Heart left ventricle (tissue), 16 donors: ENCODE results near the gene OR8I2. TPM values are rescaled to one million over a fixed set of nuclear protein-coding genes. Genes with fewer than 3 reads are reported as not detected.

Experiments used
- ATAC-seq, 4 donors: fragments of 200-7000 bp; cut with Tn5 transposase; one replicate each; pipeline ENCODE4 v1.9.1; 2020 to 2022; ENCODE audit warnings: moderate library complexity in 4 of 4, mild to moderate bottlenecking in 3 of 4, moderate number of reproducible peaks in 1 of 4
- DNase-seq, 5 donors: peaks; one replicate each; pipeline ENCODE4 v3.0.0-alpha.2; 2020
- H3K27ac ChIP-seq, 12 donors: fragments of 200-600 bp; sonication (generic) in 4 of 12; one replicate each; pipeline versions ENCODE4 v1.5.0 to v1.8.0; 2016 to 2022; ENCODE audit warnings: mild to moderate bottlenecking in 2 of 12
- H3K27me3 ChIP-seq, 9 donors: fragments of 200-600 bp; sonication (generic) in 2 of 9; one replicate each; pipeline versions ENCODE4 v1.5.1 to v1.8.0; 2016 to 2022; ENCODE audit warnings: mild to moderate bottlenecking in 3 of 9
- H3K36me3 ChIP-seq, 9 donors: fragments of 200-600 bp; sonication (generic) in 2 of 9; one replicate each; pipeline versions ENCODE4 v1.5.0 to v1.8.0; 2018 to 2022; ENCODE audit warnings: mild to moderate bottlenecking in 2 of 9
- H3K4me1 ChIP-seq, 12 donors: fragments of 200-600 bp; sonication (generic) in 4 of 12; one replicate each; pipeline versions ENCODE4 v1.5.0 to v1.8.0; 2016 to 2022; ENCODE audit warnings: mild to moderate bottlenecking in 3 of 12
- H3K4me3 ChIP-seq, 12 donors: fragments of 200-600 bp; sonication (generic) in 4 of 12; one replicate each; pipeline versions ENCODE4 v1.5.0 to v1.8.0; 2017 to 2022; ENCODE audit warnings: mild to moderate bottlenecking in 9 of 12, moderate library complexity in 4 of 12
- H3K9me3 ChIP-seq, 12 donors: fragments of 200-600 bp; sonication (generic) in 4 of 12; one replicate each; pipeline versions ENCODE4 v1.5.0 to v1.8.0; 2016 to 2022; ENCODE audit warnings: mild to moderate bottlenecking in 1 of 12
- POLR2A ChIP-seq, 2 donors: fragments of 450-650 bp; IDR thresholded peaks; one replicate each; pipeline ENCODE4 v1.6.1; 2017; ENCODE audit warnings: antibody characterized with exemption in 2 of 2, mild to moderate bottlenecking in 2 of 2, moderate library complexity in 2 of 2
- WGBS, 4 donors: extraction: QIAGEN DNeasy Blood & Tissue Kit in 2 of 4; methylation state at CpG; one replicate each; pipeline versions ENCODE4 v1.1.5 to v1.1.7; 2013 to 2018; 5-methylcytosine and 5-hydroxymethylcytosine counted together
- intact Hi-C, 10 donors: fragments of 100-400 bp; cut with DNase I; formaldehyde crosslinking; loops; one replicate each; pipeline versions ENCODE4 v1.11.1 to v1.14.2; 2022
- polyA plus RNA-seq, 2 donors: library from polyadenylated mRNA; stranded (reverse); fragments of 200-250 nt; gene quantifications; one replicate each; pipeline ENCODE4 v1.2.3, GENCODE V29; 2013
- total RNA-seq, 9 donors: library from RNA; depleted of rRNA in 2 of 9; stranded (reverse); fragments of >200 nt in 2 of 9; fragmentation: NEBNext Ultra II Directional in 3 of 9; extraction: Animal tissue kit (Norgen Biotek cat#: 25700) in 3 of 9; gene quantifications; one replicate each; pipeline versions ENCODE4 v1.1.0 to v1.2.4, GENCODE V29; 2016 to 2023
- TF ChIP-seq, protein P1 (sequence below), 12 donors: fragments of 200-600 bp; sonication (generic) in 4 of 12; IDR thresholded peaks; one replicate each; pipeline versions ENCODE4 v1.5.0 to v1.8.0; 2018 to 2022; ENCODE audit warnings: antibody characterized with exemption in 12 of 12, mild to moderate bottlenecking in 5 of 12
- donor health status: ischemic (EF 13 %, LVEDD 7.1; RV severe dilation, severe dysfunction).
- donor health status: healthy with polysubstance abuse.
- donor health status: DM: no; HTN: yes; CAD: no.
- donor health status: DM: no; HTN: no; CAD: no.
- donor health status: ischemic (EF 25% LVEDD 6.9; RV normal size, moderate dysfunction).
- donor health status: ischemic (EF 25% LVEDD 5.7; RV mildly dilated, moderate dysfunction).
- donor health status: healthy.
- donor health status: DM: yes; HTN: yes; CAD: no.
- donor health status: ischemic (EF 35%, LVEDD 5.7; RV mildly dilated, moderate dysfunction).
- donor health status: nonischemic (EF 11% LVEDD 7.7; RV severe dilation, severe dysfunction).
- donor health status: DM: yes; HTN: yes; CAD: no.
- donor health status: PGD.
- donor health status: ischemic (EF 29% LVEDD 5.4; RV normal size, mild dysfunction).
- donor health status: nonischemic (EF 23%, LVEDD 6.1; RV moderate dilation, normal function).

OR8I2 gene
- total and polyA plus RNA-seq, 11 donors: not detected

DNA sequence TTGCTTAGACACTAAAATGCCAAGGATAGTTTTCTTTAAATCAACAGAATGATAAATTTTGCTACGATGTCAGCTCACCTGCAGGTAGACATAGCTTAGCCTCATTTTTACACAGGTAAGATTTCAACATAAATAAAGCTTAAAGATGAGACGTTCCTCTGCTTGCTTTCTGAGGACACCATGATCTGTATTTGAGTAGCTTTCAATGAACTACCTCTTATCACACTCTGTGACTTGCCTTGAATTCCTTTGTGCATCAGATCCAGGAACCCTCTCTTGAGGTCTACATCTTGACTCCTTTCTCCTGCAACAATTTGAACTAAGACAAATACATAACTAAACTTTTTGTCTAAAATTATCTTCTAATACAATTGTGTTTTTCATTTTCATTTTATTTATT, 26.1 kb upstream of the OR8I2 start:
- H3K9me3 ChIP-seq: peaks cover 0 to 4% (median 0%) of the 10 kb centered on the region in 12 donors
- H3K27me3 ChIP-seq: no peaks in the 10 kb centered on the region
- no peaks in the 10 kb centered on the region for H3K4me1 ChIP-seq
- ATAC-seq (no peak), DNase-seq (no peak)
- H3K4me3 ChIP-seq: no peak overlapping the region
- intact Hi-C loops: no loop called here
- no peaks in the 10 kb centered on the region for H3K36me3 ChIP-seq
- 59 to 81% (median 63%) methylated on average over 2 of the region's 2 CpGs for WGBS, 4 donors
- H3K27ac ChIP-seq: no peak overlapping the region
- TF ChIP-seq POLR2A (IDR thresholded peaks at IDR 0.05): no peak
- TF ChIP-seq, protein P1, sequence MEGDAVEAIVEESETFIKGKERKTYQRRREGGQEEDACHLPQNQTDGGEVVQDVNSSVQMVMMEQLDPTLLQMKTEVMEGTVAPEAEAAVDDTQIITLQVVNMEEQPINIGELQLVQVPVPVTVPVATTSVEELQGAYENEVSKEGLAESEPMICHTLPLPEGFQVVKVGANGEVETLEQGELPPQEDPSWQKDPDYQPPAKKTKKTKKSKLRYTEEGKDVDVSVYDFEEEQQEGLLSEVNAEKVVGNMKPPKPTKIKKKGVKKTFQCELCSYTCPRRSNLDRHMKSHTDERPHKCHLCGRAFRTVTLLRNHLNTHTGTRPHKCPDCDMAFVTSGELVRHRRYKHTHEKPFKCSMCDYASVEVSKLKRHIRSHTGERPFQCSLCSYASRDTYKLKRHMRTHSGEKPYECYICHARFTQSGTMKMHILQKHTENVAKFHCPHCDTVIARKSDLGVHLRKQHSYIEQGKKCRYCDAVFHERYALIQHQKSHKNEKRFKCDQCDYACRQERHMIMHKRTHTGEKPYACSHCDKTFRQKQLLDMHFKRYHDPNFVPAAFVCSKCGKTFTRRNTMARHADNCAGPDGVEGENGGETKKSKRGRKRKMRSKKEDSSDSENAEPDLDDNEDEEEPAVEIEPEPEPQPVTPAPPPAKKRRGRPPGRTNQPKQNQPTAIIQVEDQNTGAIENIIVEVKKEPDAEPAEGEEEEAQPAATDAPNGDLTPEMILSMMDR (IDR thresholded peaks at IDR 0.05): no peak

DNA sequence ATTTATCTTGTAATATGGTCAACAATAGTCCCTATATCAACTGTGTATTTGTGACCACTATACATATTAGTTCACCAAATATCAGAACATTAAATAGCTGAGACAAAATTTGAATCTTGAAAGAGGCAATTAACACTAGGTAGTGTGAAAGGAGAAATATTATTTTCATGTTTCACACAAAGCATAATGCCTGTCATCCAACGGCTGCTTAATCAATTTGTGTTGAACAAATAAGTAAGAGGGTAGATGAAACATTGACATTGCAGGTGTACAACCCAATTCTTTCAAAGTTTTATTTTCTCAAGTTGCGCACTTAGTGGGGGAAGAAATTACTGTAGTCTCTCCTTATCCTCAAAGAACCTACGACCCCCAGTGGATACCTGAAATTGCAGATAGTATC, 3.4 kb upstream of the OR8I2 start:
- TF ChIP-seq, protein P1 (IDR thresholded peaks at IDR 0.05): no peak
- TF ChIP-seq POLR2A (IDR thresholded peaks at IDR 0.05): no peak
- Histone ChIP-seq H3K4me1 (no peaks in the 10 kb centered on the region), H3K4me3 (no peak overlapping the region), H3K27ac (no peak overlapping the region), H3K36me3 (no peaks in the 10 kb centered on the region), H3K9me3 (peaks cover 0 to 4% (median 0%) of the 10 kb centered on the region in 12 donors), H3K27me3 (no peaks in the 10 kb centered on the region)
- no peak for ATAC-seq
- DNase-seq: no peak
- WGBS, 4 donors: 68 to 81% (median 76%) methylated on average over 3 of the region's 3 CpGs
- intact Hi-C loops: no loop called here

DNA sequence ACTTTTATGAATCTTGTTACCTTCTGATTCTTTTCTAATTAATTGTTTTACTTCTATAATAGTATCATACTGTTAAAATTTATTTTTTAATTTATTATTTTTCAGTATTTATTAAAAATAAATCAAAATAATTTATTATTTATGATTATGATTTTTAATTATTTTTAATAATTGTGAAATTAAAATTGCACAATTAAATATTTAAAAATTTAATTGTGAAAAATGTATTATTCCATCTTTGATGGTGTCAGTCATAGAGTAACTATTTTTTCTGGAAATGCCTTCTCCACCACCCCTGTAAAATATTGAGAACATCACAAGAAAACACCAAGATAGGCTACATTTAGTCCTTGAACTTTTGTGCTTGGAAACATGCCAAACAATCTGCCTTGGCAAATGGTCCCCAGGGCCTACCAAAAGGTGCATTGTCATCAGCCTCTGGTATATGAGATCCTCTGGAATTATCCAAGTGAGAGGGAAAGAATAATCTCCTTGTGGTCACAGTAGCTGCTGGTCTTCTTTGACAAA, 10.2 kb downstream of the OR8I2 start, which contains the start of gene OR8H2:
TSS of gene OR8H2 (plus strand) at position 478 of the 528 bp plus-strand sequence. CDS start 1,356 bp downstream, outside the sequence.
- Histone ChIP-seq H3K9me3 (peaks cover 0 to 4% (median 0%) of the 10 kb centered on the region in 12 donors), H3K27ac (no peak within 1 kb of the TSS), H3K4me3 (no peak within 1 kb of the TSS), H3K36me3 (no peaks in the 10 kb centered on the region), H3K4me1 (no peaks in the 10 kb centered on the region), H3K27me3 (no peaks in the 10 kb centered on the region)
- intact Hi-C loops: no loop called here
- ATAC-seq (no peak), DNase-seq (no peak)
- no peak for TF ChIP-seq POLR2A (IDR thresholded peaks at IDR 0.05)
- TF ChIP-seq, protein P1 (IDR thresholded peaks at IDR 0.05): no peak

DNA sequence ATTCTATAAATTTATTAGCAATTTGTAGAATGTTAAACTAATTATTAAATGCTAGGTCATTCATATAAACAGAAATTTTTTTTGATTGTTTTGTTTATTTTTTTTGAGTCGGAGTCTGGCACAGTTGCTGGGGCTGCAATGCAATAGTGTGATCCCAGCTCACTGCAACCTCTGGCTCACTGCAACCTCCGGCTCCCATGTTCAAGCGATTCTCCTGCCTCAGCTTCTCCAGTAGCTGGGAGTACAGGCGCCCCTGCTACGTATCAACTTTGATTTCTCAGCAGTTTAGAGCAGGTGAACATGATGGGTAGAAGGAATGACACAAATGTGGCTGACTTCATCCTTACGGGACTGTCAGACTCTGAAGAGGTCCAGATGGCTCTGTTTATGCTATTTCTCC, 29.0 kb downstream of the OR8I2 start, which contains the start of gene OR8H3:
TSS of gene OR8H3 (plus strand) at position 301 of the 400 bp plus-strand sequence. CDS start at position 301, 0 bp downstream.
- Histone ChIP-seq H3K27me3 (no peaks in the 10 kb centered on the region), H3K36me3 (no peaks in the 10 kb centered on the region), H3K27ac (no peak within 1 kb of the TSS), H3K4me3 (no peak within 1 kb of the TSS), H3K4me1 (no peaks in the 10 kb centered on the region), H3K9me3 (peaks cover 0 to 6% (median 0%) of the 10 kb centered on the region in 12 donors)
- WGBS, 4 donors: 65 to 79% (median 75%) methylated on average over 6 of the region's 6 CpGs
- intact Hi-C loops: no loop called here
- no peak for ATAC-seq
- DNase-seq: no peak
- TF ChIP-seq, protein P1 (IDR thresholded peaks at IDR 0.05): no peak
- no peak for TF ChIP-seq POLR2A (IDR thresholded peaks at IDR 0.05)
